ENCODE data around the gene OXLD1.
"Not testable (repeated sequence)": the region's sequence is repeated elsewhere in the genome, so short reads cannot be mapped to it uniquely, and the experiment has no call there.

The OXLD1 gene

GRCh38 chr17:81682565-81683207 lies 16.3 kb upstream of the OXLD1 start:
- DNase-seq (ENCODE audit: low spot score), result no peak

- DNase-seq (ENCODE audit: low spot score), result peak; percentile 31
Observed at GRCh38 chr17:81681672-81682071, 15.3 kb upstream of the OXLD1 start.

- DNase-seq (ENCODE audit: low spot score), result no peak
Observed at GRCh38 chr17:81680150-81680549, 13.7 kb upstream of the OXLD1 start.

GRCh38 chr17:81676906-81677305 lies 10.5 kb upstream of the OXLD1 start:
- no peak for DNase-seq (ENCODE audit: low spot score)

GRCh38 chr17:81675515-81676221 lies 9.3 kb upstream of the OXLD1 start:
- DNase-seq (ENCODE audit: low spot score), result not testable (repeated sequence)

GRCh38 chr17:81673561-81674258 lies 7.3 kb upstream of the OXLD1 start:
- DNase-seq (ENCODE audit: low spot score), result no peak

GRCh38 chr17:81672954-81673353 lies 6.5 kb upstream of the OXLD1 start:
- DNase-seq (ENCODE audit: low spot score), result no peak

GRCh38 chr17:81672504-81672903 lies 6.1 kb upstream of the OXLD1 start:
- no peak for DNase-seq (ENCODE audit: low spot score)

GRCh38 chr17:81667754-81668153 lies 1.3 kb upstream of the OXLD1 start:
- no peak for DNase-seq (ENCODE audit: low spot score)

GRCh38 chr17:81666092-81666341 lies 388 bp downstream of the OXLD1 start:
- no peak for DNase-seq (ENCODE audit: low spot score)

GRCh38 chr17:81665205-81666091 lies 957 bp downstream of the OXLD1 start:
- no peak for DNase-seq (ENCODE audit: low spot score)

GRCh38 chr17:81664051-81664470 lies 2.3 kb downstream of the OXLD1 start:
- no peak for DNase-seq (ENCODE audit: low spot score)

- no peak for DNase-seq (ENCODE audit: low spot score)
Observed at GRCh38 chr17:81662002-81662401, 4.4 kb downstream of the OXLD1 start.

- no peak for DNase-seq (ENCODE audit: low spot score)
Observed at GRCh38 chr17:81660441-81660840, 6.0 kb downstream of the OXLD1 start.

- no peak for DNase-seq (ENCODE audit: low spot score)
Observed at GRCh38 chr17:81659038-81659437, 7.4 kb downstream of the OXLD1 start.

GRCh38 chr17:81656835-81657234 lies 9.6 kb downstream of the OXLD1 start:
- DNase-seq (ENCODE audit: low spot score), result no peak

GRCh38 chr17:81656118-81656743 lies 10.2 kb downstream of the OXLD1 start, which contains the start of gene PDE6G:
TSS of gene PDE6G (minus strand) at chr17:81656542. CDS start at chr17:81653305, 3,237 bp downstream.
- no peak for DNase-seq (ENCODE audit: low spot score)

- DNase-seq (ENCODE audit: low spot score), result no peak
Observed at GRCh38 chr17:81655378-81656117, 10.9 kb downstream of the OXLD1 start.

GRCh38 chr17:81652906-81653771 lies 13.3 kb downstream of the OXLD1 start:
- DNase-seq (ENCODE audit: low spot score), result no peak

- peak; percentile 1 for DNase-seq (ENCODE audit: low spot score)
Observed at GRCh38 chr17:81651692-81652091, 14.7 kb downstream of the OXLD1 start.

All from Ammon's horn (tissue), 1 donor.